SKM-1 treated with dmso at 0.1 percent for 144 hours (cell line): ENCODE results near the gene SHC3.

Source experiments
- DNase-seq: peaks from one replicate; lab custom pipeline; 2025; ENCODE audit not compliant: unreplicated experiment; lab: John Stamatoyannopoulos, UW

The SHC3 gene

GRCh38 chr9:89154651-89155336 is 23.8 kb downstream of the SHC3 start:
- DNase-seq: no peak

DNA sequence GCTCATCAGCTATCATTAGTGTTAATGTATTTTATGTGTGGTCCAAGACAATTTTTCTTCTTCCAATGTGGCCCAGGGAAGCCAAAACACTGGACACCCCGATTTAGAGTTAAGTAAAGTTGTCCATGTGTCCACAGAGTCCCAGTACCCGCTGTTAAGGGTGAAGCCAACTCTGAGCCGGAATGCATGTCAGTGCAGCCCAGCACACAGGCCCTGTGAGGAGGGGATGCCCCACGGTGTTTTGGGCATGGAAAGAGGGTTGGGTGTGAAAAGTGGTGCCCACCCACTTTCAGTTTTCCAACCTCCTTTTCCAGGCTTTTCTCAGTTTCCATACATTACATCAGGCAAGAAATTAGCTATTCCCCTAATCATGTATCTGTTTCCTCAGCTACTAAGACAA is 24.4 kb downstream of the SHC3 start:
- DNase-seq: no peak

GRCh38 chr9:89153232-89154017 is 25.2 kb downstream of the SHC3 start:
- no peak for DNase-seq

- DNase-seq: no peak
These were observed 28.9 kb downstream of the SHC3 start for GRCh38 chr9:89149726-89150125.

DNA sequence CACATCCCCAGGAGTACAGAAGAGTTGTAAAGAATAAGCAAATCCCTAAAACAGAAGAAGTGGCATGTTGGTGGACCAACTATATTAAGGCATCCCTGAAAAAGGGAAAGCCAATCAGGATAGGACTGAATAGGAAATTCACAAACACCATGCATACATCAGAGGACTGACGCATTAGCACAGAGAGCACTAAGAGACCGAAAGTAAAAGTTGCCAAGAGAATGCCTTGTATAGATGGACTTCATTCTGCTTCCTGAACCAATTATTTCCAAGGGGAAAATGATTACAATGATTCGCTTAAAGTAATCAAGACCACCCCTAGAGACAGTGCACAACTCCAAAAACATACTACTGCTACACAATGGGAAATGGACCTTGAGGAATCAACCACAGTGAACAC is 33.5 kb downstream of the SHC3 start:
- no peak for DNase-seq

- no peak for DNase-seq
These were observed 34.4 kb downstream of the SHC3 start for GRCh38 chr9:89144238-89144637.

GRCh38 chr9:89143266-89143665 is 35.4 kb downstream of the SHC3 start:
- no peak for DNase-seq

DNA sequence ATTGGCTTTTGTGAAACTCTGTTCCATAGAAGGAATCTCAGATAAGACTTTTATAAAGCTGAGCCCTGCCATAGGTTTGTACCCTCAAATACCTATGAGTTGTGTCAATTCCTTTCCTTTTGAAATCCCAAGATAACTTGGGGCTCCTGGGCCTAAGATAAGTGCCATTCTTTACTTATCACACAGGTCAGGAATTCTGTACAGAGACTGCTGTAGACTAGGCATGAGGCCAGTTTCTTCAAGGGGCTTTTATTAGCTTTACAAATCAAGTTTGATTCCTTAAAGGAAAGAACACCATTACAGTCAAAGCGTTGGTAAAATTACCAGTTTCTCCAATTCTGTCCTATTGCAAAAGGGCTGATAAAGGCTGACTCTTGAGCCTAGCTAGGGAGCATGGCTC is 39.2 kb downstream of the SHC3 start:
- no peak for DNase-seq

DNA sequence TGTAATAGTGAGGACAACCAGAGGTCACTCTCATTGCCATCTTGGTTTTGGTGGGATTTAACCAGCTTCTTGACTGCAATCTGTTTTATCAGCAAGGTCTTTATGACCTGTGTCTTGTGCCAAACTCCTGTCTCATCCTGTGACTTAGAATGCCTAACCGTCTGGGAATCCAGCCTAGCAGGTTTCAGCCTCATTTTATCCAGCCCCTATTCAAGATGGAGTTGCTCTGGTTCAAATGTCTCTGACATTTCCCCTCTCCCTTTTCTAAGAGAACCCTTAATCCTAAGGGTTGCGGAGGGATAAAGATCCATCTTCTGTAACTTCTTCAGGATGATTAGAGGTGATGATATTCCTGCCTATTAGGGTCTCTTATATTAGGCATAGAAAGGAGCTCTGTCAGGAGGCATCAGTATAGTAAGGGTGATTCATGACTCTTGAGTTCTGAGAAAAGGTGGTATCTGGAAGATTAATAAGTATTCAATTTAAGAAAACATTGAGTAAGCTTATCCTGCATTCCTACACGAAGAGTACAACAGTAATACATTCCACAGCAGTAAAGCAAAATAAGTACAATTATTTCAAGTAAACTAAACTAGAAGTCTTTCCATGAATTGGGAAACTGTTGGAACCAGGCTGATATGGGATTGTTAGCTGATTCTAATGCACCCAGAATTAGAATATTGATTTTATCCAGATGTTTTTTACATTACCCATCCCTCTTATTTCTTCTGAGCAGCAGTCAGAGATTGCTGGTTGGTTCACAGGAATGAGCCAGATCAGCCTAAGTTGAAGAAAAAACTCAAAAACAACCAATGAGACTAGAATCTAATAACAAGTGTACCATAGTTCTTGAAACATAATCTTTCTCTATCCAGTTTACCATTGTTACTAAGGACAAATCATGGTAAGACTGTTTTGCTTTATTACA is 39.9 kb downstream of the SHC3 start:
- no peak for DNase-seq

- no peak for DNase-seq
These were observed 40.8 kb downstream of the SHC3 start for GRCh38 chr9:89137542-89138462.

DNA sequence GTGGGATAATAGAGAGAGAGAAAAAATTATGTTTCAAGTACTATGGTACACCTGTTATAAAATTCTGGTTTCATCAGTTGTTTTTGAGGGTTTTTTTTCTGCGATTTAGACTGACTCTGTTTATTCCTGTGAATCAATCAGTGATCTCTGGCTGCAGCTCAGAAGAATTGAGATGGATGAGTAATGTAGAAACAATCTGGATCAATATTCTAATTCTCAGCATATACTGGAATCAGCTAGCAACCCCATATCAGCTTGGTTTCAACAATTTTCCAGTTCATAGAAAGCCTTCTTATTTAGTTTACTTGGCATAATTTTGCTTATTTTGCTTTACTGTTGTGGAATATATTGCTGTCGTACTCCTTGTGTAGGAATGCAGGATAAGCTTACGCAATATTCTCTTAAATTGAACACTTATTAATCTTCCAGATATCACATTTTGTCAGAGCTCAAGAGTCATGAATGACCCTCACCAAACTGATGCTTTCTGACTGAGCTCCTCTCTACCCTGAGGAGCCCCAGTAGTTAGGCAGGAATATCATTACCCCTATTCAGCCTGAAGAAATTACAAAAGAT is 42.9 kb downstream of the SHC3 start:
- no peak for DNase-seq

- DNase-seq: no peak
These were observed 43.9 kb downstream of the SHC3 start for GRCh38 chr9:89134709-89135108.

- DNase-seq: no peak
These were observed 55.7 kb downstream of the SHC3 start for GRCh38 chr9:89122949-89123348.

- DNase-seq: no peak
These were observed 57.9 kb downstream of the SHC3 start for GRCh38 chr9:89120704-89121103.

DNA sequence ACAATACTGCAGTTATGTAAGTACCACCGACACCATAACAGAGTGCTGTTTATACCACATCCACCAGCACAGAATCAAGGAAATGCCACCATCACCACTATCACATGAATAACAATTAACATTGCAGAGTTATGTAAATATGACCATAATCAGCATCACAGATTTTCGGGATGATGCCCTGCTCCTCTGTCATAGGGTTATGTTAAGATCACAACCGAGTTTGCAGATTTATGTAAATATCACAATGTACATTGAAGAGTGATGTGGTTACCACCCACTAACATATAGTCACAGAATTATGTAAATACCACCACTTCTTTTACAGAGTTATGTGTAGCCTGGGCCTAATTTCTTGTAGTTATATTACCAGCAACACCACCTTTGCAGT is 61.8 kb downstream of the SHC3 start:
- no peak for DNase-seq

- no peak for DNase-seq
These were observed 62.4 kb downstream of the SHC3 start for GRCh38 chr9:89116064-89116804.

- no peak for DNase-seq
These were observed 63.2 kb downstream of the SHC3 start for GRCh38 chr9:89115426-89115825.

GRCh38 chr9:89114741-89115140 is 63.9 kb downstream of the SHC3 start:
- no peak for DNase-seq

DNA sequence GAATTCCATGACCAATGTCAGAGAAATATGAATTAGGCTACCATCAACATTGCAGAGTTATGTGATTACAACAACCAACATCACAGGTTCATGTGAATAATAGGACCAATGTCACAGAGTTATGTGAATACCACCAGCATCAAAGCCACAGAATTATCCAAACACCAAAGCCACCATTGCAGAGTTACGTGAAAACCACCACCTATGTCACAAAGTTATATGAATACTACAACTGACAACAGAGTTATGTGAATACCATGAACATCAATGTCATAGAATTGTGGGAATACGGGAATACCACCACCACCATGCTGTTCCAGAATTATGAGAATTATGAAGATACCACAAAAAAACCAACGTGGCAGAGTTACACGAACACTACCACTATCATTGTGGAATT is 64.8 kb downstream of the SHC3 start:
- no peak for DNase-seq

DNA sequence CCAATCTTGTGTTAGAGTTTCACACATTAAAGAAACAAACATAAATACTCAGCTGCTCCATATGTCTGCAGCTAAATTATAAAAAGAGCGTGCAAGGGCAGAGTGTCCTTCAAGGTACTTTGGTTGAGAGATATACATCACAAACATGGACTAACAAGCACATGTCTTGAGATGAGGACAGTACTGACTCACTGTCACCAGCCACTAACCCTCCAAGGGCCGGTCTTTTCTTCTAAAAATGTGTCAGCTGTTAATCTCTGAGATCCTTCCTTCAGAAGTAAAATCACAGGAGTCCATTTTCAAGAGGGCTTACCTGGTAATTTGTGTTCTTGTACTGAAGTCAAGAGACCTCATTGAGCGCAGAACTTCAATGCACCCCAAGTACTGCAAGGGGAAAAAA is 66.4 kb downstream of the SHC3 start:
- no peak for DNase-seq
